ENCODE results near the gene LRP11. TPM values are rescaled to one million over a fixed set of nuclear protein-coding genes. Genes with fewer than 3 reads are reported as not detected.
"Not testable (repeated sequence)": the region's sequence is repeated elsewhere in the genome, so short reads cannot be mapped to it uniquely, and the experiment has no call there.

Gene LRP11
- total and polyA plus RNA-seq, 10 of the 15 experiments (the other 5 are each of a cell fraction or from before 2014, with no cell fraction given): under 0.01 to 0.23 (median 0.03) TPM; not detected in 6

- no peak for TF ChIP-seq USF2 (IDR thresholded peaks at IDR 0.05; ENCODE audit: borderline replicate concordance, low read depth, low read length)
These were observed 48.9 kb upstream of the LRP11 start (continued) for GRCh38 chr6:149913085-149913484.

GRCh38 chr6:149912680-149913079, 48.5 kb upstream of the LRP11 start:
- FAIRE-seq; H3K9me3 ChIP-seq (replicated peaks; ENCODE audit: control insufficient read depth, insufficient read depth, low read length); H3K36me3 ChIP-seq (ENCODE audit: control insufficient read depth in 2 of 2, insufficient read depth in 2 of 2, low read length in 1 of 2); H3K9ac ChIP-seq (ENCODE audit: control insufficient read depth, insufficient read depth, low read length); POLR2A ChIA-PET; DNase-seq (ENCODE audit: low read depth, low spot score); ATAC-seq; intact Hi-C loops (cut with micrococcal nuclease; ENCODE audit: unreplicated experiment); BruUV-seq (replicated peaks); H3K4me2 ChIP-seq (ENCODE audit: control insufficient read depth, insufficient read depth); H3K4me1 ChIP-seq (ENCODE audit: control insufficient read depth, insufficient read depth, low read length); in situ Hi-C loops (cut with MboI); H3K27ac ChIP-seq (ENCODE audit: control insufficient read depth, insufficient read depth); H2AFZ ChIP-seq (ENCODE audit: control insufficient read depth, low read depth, low read length); CTCF ChIA-PET; H3K4me3 ChIP-seq; H4K20me1 ChIP-seq (ENCODE audit: control insufficient read depth, insufficient read depth); SMC1A ChIA-PET (ENCODE audit: uncharacterized antibody, unreplicated experiment); H3K27me3 ChIP-seq (replicated peaks in 1 of 2; ENCODE audit: control insufficient read depth in 2 of 2, insufficient read depth in 2 of 2, low read length in 1 of 2); H3K79me2 ChIP-seq (ENCODE audit: control insufficient read depth, insufficient read depth, low read length); RAD21 ChIA-PET (ENCODE audit: unreplicated experiment): not testable (repeated sequence)
- whole genome bisulfite sequencing (ENCODE audit: insufficient coverage, insufficient replicate concordance, low lambda C conversion rate, missing lambda C conversion rate): 0% methylated on average over 3 of the region's 3 CpGs

GRCh38 chr6:149910721-149911151, 46.6 kb upstream of the LRP11 start:
- ChIA-PET RAD21 (ENCODE audit: unreplicated experiment) (no interaction called here), POLR2A (no interaction called here), SMC1A (ENCODE audit: uncharacterized antibody, unreplicated experiment) (no interaction called here), CTCF (no interaction called here)
- Histone ChIP-seq H4K20me1 (ENCODE audit: control insufficient read depth, insufficient read depth) (no peaks in the 10 kb centered on the region), H3K4me2 (ENCODE audit: control insufficient read depth, insufficient read depth) (no peak overlapping the region), H3K9me3 (replicated peaks; ENCODE audit: control insufficient read depth, insufficient read depth, low read length) (peaks cover 3% of the 10 kb centered on the region; the same call in 1 of the 3 replicates), H2AFZ (ENCODE audit: control insufficient read depth, low read depth, low read length) (no peak overlapping the region), H3K27me3 (replicated peaks in 1 of 2; ENCODE audit: control insufficient read depth in 2 of 2, insufficient read depth in 2 of 2, low read length in 1 of 2) (no peaks in the 10 kb centered on the region), H3K36me3 (ENCODE audit: control insufficient read depth in 2 of 2, insufficient read depth in 2 of 2, low read length in 1 of 2) (no peaks in the 10 kb centered on the region), H3K79me2 (ENCODE audit: control insufficient read depth, insufficient read depth, low read length) (no peaks in the 10 kb centered on the region), H3K9ac (ENCODE audit: control insufficient read depth, insufficient read depth, low read length) (no peak overlapping the region), H3K4me3 (no peak overlapping the region), H3K4me1 (ENCODE audit: control insufficient read depth, insufficient read depth, low read length) (no peaks in the 10 kb centered on the region), H3K27ac (ENCODE audit: control insufficient read depth, insufficient read depth) (no peak overlapping the region)
- FAIRE-seq: no peak
- no peak for DNase-seq (ENCODE audit: low read depth, low spot score)
- no peak for ATAC-seq
- BruUV-seq (replicated peaks): no TSS peak
- TF ChIP-seq LARP7 (IDR thresholded peaks at IDR 0.05): no peak
- no peak for TF ChIP-seq E2F4 (IDR thresholded peaks at IDR 0.05; ENCODE audit: low read depth, low read length)
- TF ChIP-seq PAX5 (IDR thresholded peaks at IDR 0.05; ENCODE audit: borderline replicate concordance, low read depth, low read length): no peak
- no peak for TF ChIP-seq CREB1 (IDR thresholded peaks at IDR 0.05; ENCODE audit: low read depth)
- TF ChIP-seq CHD1 (IDR thresholded peaks at IDR 0.05; ENCODE audit: low read depth, low read length): no peak
- TF ChIP-seq RELB (IDR thresholded peaks at IDR 0.05; ENCODE audit: low read depth): no peak
- no peak for TF ChIP-seq USF2 (IDR thresholded peaks at IDR 0.05; ENCODE audit: borderline replicate concordance, low read depth, low read length)
- no peak for TF ChIP-seq ZSCAN29 (IDR thresholded peaks at IDR 0.05)
- TF ChIP-seq SRF (IDR thresholded peaks at IDR 0.05; ENCODE audit: low read depth in 2 of 2, low read length in 2 of 2): no peak
- TF ChIP-seq SREBF1 (IDR thresholded peaks at IDR 0.05; ENCODE audit: low read length): no peak
- in situ Hi-C loops (cut with MboI): no loop called here
- intact Hi-C loops (cut with micrococcal nuclease; ENCODE audit: unreplicated experiment): no loop called here
- WGBS (ENCODE audit: insufficient coverage, insufficient replicate concordance, low lambda C conversion rate, missing lambda C conversion rate): 71% methylated on average over 23 of the region's 23 CpGs
